Lung (tissue), 12 donors: ENCODE results near the gene OR5AU1. TPM values are rescaled to one million over a fixed set of nuclear protein-coding genes. Genes with fewer than 3 reads are reported as not detected.

Experiments used
- ATAC-seq: fragments of 200-7000 bp; cut with Tn5 transposase; one replicate; pipeline ENCODE4 v1.9.1; 2020; ENCODE audit warnings: moderate number of reproducible peaks; ENCODE audit not compliant: insufficient read depth, low FRiP score
- DNase-seq, 3 donors: peaks; one replicate each; pipeline ENCODE4 v3.0.0-alpha.2; 2013 to 2017
- H3K27ac ChIP-seq, 2 donors: one replicate each; pipeline ENCODE4 v1.5.1; 2013; ENCODE audit warnings: mild to moderate bottlenecking in 2 of 2, moderate library complexity in 2 of 2, control low read depth in 1 of 2, inconsistent platforms in 1 of 2, low read depth in 1 of 2, low read length in 1 of 2
- H3K27me3 ChIP-seq, 3 donors: one replicate each; pipeline ENCODE4 v1.5.1; 2013; ENCODE audit warnings: low read length in 2 of 3; ENCODE audit not compliant: control insufficient read depth in 3 of 3, insufficient read depth in 3 of 3
- H3K36me3 ChIP-seq, 4 donors: one replicate each; pipeline ENCODE4 v1.5.1; 2013; ENCODE audit warnings: low read length in 4 of 4, mild to moderate bottlenecking in 1 of 4, moderate library complexity in 1 of 4; ENCODE audit not compliant: control insufficient read depth in 4 of 4, insufficient read depth in 4 of 4
- H3K4me1 ChIP-seq, 5 donors: one replicate each; pipeline ENCODE4 v1.5.1; 2013; ENCODE audit warnings: low read length in 5 of 5, mild to moderate bottlenecking in 2 of 5, moderate library complexity in 1 of 5; ENCODE audit not compliant: control insufficient read depth in 5 of 5, insufficient read depth in 5 of 5
- H3K4me3 ChIP-seq: one replicate; pipeline ENCODE4 v1.5.1; 2013; ENCODE audit warnings: mild to moderate bottlenecking, control low read depth, moderate library complexity
- H3K9ac ChIP-seq, 2 donors: one replicate each; pipeline ENCODE4 v1.5.1; 2013; ENCODE audit warnings: low read length in 2 of 2, control low read depth in 1 of 2; ENCODE audit not compliant: insufficient read depth in 1 of 2
- H3K9me3 ChIP-seq, 4 donors: one replicate each; pipeline ENCODE4 v1.5.1; 2013; ENCODE audit warnings: low read length in 3 of 4, mild to moderate bottlenecking in 1 of 4, moderate library complexity in 1 of 4; ENCODE audit not compliant: control insufficient read depth in 4 of 4, insufficient read depth in 3 of 4
- CTCF ChIP-seq: IDR thresholded peaks from 2 replicates; pipeline ENCODE4 v1.5.1; 2012; ENCODE audit warnings: mild to moderate bottlenecking; ENCODE audit errors: control extremely low read depth, extremely low read depth
- WGBS, 2 donors: extraction: QIAGEN DNeasy Blood & Tissue Kit; methylation state at CpG; one replicate each; pipeline ENCODE4 v1.1.7; 2013; 5-methylcytosine and 5-hydroxymethylcytosine counted together
- polyA plus RNA-seq, 2 donors: library from polyadenylated mRNA; stranded (reverse); fragments of 200-250 nt; gene quantifications; one replicate each; pipeline ENCODE4 v1.2.1, GENCODE V29; 2013
- total RNA-seq, 2 donors: library from RNA; depleted of rRNA in 1 of 2; stranded (reverse); fragments of >200 nt in 1 of 2; gene quantifications; one replicate each; pipeline ENCODE4 v1.2.1, GENCODE V29; 2014 to 2021
- donor health status: control.
- donor health status: control.
- donor health status: Bipolar disorder and iron deficiency.
- donor health status: healthy.
- donor health status: DM: yes; HTN: yes; CAD: no.

OR5AU1 gene
- total and polyA plus RNA-seq, 4 donors: not detected

GRCh38 chr14:21203470-21204166 lies 47.8 kb upstream of the OR5AU1 start:
- no peaks in the 10 kb centered on the region for H3K27me3 ChIP-seq
- H3K4me3 ChIP-seq: no peak overlapping the region
- ATAC-seq: no peak
- peaks cover 0 to 7% (median 2%) of the 10 kb centered on the region in 5 donors for H3K4me1 ChIP-seq
- H3K9ac ChIP-seq: no peak overlapping the region
- H3K27ac ChIP-seq: no peak overlapping the region
- WGBS, 2 donors: 78 to 85% methylated on average over 8 of the region's 8 CpGs
- TF ChIP-seq CTCF: no peak
- DNase-seq: peak; percentile 34 to 39 (median 37)
- H3K9me3 ChIP-seq: no peaks in the 10 kb centered on the region
- peaks cover 9 to 37% (median 19%) of the 10 kb centered on the region in 4 donors for H3K36me3 ChIP-seq

- DNase-seq (no peak), ATAC-seq (no peak)
- peaks cover 6 to 34% (median 14%) of the 10 kb centered on the region in 4 donors for H3K36me3 ChIP-seq
- H3K27me3 ChIP-seq: no peaks in the 10 kb centered on the region
- no peak overlapping the region for H3K27ac ChIP-seq
- H3K4me3 ChIP-seq: no peak overlapping the region
- 61 to 83% methylated on average over 4 of the region's 4 CpGs for WGBS, 2 donors
- no peak for TF ChIP-seq CTCF
- H3K9me3 ChIP-seq: no peaks in the 10 kb centered on the region
- peaks cover 0 to 7% (median 0%) of the 10 kb centered on the region in 5 donors for H3K4me1 ChIP-seq
- no peak overlapping the region for H3K9ac ChIP-seq
Measured at GRCh38 chr14:21202463-21203358, 46.8 kb upstream of the OR5AU1 start.

- no peak for ATAC-seq
- Histone ChIP-seq H3K36me3 (peaks cover under 1 to 28% (median 10%) of the 10 kb centered on the region in 4 donors), H3K27ac (no peak overlapping the region), H3K4me1 (peaks cover 0 to 7% (median 0%) of the 10 kb centered on the region in 5 donors), H3K9me3 (peaks cover 0 to 3% (median 1%) of the 10 kb centered on the region in 4 donors), H3K27me3 (no peaks in the 10 kb centered on the region), H3K9ac (no peak overlapping the region), H3K4me3 (no peak overlapping the region)
- no peak for TF ChIP-seq CTCF
- no peak for DNase-seq
- WGBS, 2 donors: 80 to 81% methylated on average over 12 of the region's 12 CpGs
Measured at GRCh38 chr14:21201732-21202462, 46.0 kb upstream of the OR5AU1 start.
